ENCODE measurements around the gene SORCS2.

DNA sequence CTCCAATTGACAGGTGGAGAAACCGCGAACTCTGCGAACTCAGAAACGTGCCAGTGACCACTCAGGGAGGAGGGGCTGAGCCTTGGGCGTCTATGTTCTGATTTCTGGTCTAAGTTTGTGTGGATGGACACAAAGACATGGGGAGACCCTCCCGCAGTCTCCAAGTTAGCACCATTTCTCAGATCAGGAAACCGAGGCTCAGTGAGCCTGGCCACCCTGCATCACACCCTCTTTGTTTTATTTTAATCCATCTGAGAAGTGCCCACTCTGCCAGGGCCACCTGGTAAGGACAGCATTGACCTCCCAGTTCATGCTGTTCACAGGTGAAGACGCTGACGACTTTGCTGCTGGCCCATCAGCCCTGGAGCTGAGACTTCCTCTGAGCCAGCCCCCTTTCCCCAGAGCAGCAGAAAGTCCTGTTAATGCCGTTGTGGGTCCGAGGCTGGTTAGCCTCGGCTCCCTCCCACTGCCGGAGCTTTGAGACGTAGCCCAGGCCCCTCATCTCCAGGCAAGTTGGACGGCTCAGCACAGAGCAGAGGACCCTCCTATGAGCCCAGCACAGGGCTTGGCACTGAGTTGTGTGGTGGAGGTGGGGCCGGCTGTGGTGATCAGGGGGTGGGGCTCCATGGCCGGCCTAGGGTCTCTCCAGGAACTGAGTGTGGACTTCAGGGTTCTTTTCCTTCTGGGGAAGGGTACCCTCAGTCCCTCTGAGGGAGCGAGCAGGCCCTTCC, 198.7 kb downstream of the SORCS2 start:
- TF ChIP-seq, protein P1, sequence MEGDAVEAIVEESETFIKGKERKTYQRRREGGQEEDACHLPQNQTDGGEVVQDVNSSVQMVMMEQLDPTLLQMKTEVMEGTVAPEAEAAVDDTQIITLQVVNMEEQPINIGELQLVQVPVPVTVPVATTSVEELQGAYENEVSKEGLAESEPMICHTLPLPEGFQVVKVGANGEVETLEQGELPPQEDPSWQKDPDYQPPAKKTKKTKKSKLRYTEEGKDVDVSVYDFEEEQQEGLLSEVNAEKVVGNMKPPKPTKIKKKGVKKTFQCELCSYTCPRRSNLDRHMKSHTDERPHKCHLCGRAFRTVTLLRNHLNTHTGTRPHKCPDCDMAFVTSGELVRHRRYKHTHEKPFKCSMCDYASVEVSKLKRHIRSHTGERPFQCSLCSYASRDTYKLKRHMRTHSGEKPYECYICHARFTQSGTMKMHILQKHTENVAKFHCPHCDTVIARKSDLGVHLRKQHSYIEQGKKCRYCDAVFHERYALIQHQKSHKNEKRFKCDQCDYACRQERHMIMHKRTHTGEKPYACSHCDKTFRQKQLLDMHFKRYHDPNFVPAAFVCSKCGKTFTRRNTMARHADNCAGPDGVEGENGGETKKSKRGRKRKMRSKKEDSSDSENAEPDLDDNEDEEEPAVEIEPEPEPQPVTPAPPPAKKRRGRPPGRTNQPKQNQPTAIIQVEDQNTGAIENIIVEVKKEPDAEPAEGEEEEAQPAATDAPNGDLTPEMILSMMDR (IDR thresholded peaks at IDR 0.05) = no peak
- no peak for TF ChIP-seq POLR2A (IDR thresholded peaks at IDR 0.05)

All from esophagus squamous epithelium (tissue), 4 donors.